ENCODE results near the gene BRCA1.

DNA sequence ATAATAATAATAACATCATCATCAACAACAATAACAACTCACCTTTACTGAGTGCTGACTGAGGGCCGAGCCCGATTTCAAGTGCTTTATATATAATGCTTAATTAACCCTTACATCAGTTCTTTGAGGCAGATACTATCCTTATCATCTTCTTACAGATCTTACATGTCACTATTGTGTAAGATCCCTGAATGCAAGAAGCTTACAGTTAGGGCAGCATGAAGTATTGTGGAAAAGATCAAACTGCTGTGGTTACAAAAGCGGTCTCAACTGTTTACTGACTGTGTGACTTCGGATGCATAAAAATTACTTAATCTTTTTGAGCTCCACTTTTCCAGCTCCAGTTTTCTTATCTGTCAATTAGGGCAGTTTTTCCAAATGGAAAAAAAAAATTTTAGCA is 106.2 kb downstream of the BRCA1 start:
- TF ChIP-seq POLR2A (IDR thresholded peaks at IDR 0.05): no peak
- TF ChIP-seq, protein P1, sequence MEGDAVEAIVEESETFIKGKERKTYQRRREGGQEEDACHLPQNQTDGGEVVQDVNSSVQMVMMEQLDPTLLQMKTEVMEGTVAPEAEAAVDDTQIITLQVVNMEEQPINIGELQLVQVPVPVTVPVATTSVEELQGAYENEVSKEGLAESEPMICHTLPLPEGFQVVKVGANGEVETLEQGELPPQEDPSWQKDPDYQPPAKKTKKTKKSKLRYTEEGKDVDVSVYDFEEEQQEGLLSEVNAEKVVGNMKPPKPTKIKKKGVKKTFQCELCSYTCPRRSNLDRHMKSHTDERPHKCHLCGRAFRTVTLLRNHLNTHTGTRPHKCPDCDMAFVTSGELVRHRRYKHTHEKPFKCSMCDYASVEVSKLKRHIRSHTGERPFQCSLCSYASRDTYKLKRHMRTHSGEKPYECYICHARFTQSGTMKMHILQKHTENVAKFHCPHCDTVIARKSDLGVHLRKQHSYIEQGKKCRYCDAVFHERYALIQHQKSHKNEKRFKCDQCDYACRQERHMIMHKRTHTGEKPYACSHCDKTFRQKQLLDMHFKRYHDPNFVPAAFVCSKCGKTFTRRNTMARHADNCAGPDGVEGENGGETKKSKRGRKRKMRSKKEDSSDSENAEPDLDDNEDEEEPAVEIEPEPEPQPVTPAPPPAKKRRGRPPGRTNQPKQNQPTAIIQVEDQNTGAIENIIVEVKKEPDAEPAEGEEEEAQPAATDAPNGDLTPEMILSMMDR (IDR thresholded peaks at IDR 0.05): no peak

Measured in adrenal gland (tissue), 5 donors.